A673 (cell line): Measurements from ENCODE around the gene FCMR.

Experiments
- EZH2 ChIP-seq: fragments of 200-600 bp; sonication (generic); IDR thresholded peaks from 2 replicates; pipeline ENCODE4 v1.6.1; 2017; ENCODE audit warnings: borderline replicate concordance, low read depth, mild to moderate bottlenecking, mixed read lengths, antibody characterized with exemption, low read length; ENCODE audit not compliant: poor library complexity, severe bottlenecking
- TF ChIP-seq, protein P1 (sequence below): fragments of 300-800, 200-600 bp; sonication (generic); conservative IDR thresholded peaks from 2 replicates; pipeline ENCODE4 v1.5.1; 2017; ENCODE audit warnings: low read depth, mild to moderate bottlenecking, antibody characterized with exemption, low read length, moderate library complexity, mixed read lengths

DNA sequence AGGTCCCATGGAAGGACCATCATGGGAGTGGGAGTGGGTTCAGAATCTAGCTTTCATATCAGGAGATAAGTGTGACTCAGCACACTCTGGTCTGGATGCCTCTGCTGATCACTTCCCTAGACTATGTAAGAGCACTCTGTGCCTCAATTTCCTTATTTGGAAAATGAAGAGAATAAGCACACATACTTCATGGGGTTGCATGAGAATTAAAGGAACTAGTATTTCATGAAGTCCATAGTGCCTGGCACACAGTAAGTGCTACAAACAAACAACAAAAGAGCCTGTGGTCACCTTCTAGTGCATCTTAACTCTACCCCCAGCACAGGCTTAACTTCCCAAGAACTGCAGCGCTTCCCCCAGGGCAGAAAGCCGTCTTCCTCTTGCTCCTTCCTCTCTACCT lies 65.9 kb downstream of the FCMR start:
- TF ChIP-seq, protein P1, sequence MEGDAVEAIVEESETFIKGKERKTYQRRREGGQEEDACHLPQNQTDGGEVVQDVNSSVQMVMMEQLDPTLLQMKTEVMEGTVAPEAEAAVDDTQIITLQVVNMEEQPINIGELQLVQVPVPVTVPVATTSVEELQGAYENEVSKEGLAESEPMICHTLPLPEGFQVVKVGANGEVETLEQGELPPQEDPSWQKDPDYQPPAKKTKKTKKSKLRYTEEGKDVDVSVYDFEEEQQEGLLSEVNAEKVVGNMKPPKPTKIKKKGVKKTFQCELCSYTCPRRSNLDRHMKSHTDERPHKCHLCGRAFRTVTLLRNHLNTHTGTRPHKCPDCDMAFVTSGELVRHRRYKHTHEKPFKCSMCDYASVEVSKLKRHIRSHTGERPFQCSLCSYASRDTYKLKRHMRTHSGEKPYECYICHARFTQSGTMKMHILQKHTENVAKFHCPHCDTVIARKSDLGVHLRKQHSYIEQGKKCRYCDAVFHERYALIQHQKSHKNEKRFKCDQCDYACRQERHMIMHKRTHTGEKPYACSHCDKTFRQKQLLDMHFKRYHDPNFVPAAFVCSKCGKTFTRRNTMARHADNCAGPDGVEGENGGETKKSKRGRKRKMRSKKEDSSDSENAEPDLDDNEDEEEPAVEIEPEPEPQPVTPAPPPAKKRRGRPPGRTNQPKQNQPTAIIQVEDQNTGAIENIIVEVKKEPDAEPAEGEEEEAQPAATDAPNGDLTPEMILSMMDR, result no peak
- no peak for TF ChIP-seq EZH2
